Measurements from ENCODE around the gene UBTF. TPM values are rescaled to one million over a fixed set of nuclear protein-coding genes. Genes with fewer than 3 reads are reported as not detected.

The UBTF gene
- total RNA-seq, 4 donors from 2014 or later = 38.9 to 57.4 (median 51.0) TPM

DNA sequence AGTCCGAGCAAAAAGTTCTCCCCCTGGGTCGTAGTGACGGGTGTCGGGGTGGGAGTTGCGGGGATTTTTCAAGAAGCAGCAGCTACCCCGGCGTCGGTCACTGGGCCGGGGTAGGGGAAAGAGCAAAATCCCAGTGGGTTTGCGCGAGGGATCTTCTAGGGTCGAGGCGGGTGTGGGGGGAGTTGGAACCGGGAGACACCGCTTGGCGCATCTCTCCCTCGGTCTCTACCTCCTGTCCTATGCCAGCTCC, 2.3 kb upstream of the UBTF start:
- TF ChIP-seq, protein P1, sequence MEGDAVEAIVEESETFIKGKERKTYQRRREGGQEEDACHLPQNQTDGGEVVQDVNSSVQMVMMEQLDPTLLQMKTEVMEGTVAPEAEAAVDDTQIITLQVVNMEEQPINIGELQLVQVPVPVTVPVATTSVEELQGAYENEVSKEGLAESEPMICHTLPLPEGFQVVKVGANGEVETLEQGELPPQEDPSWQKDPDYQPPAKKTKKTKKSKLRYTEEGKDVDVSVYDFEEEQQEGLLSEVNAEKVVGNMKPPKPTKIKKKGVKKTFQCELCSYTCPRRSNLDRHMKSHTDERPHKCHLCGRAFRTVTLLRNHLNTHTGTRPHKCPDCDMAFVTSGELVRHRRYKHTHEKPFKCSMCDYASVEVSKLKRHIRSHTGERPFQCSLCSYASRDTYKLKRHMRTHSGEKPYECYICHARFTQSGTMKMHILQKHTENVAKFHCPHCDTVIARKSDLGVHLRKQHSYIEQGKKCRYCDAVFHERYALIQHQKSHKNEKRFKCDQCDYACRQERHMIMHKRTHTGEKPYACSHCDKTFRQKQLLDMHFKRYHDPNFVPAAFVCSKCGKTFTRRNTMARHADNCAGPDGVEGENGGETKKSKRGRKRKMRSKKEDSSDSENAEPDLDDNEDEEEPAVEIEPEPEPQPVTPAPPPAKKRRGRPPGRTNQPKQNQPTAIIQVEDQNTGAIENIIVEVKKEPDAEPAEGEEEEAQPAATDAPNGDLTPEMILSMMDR (IDR thresholded peaks at IDR 0.05) = no peak
- TF ChIP-seq POLR2A (IDR thresholded peaks at IDR 0.05) = peak in 1 of 4 donors; percentile 63
- no peak for DNase-seq
- intact Hi-C loops (cut with DNase I) = no loop called here
- Histone ChIP-seq H3K9me3 (no peaks in the 10 kb centered on the region), H3K4me3 (peak overlapping the region; percentile 92 to 99 (median 99)), H3K27ac (peak overlapping the region; percentile 97 to 100 (median 99)), H3K27me3 (no peaks in the 10 kb centered on the region), H3K4me1 (peaks cover 31 to 46% (median 31%) of the 10 kb centered on the region in 3 donors), H3K36me3 (peaks cover 0 to 10% (median 0%) of the 10 kb centered on the region in 3 donors)
- 0 to 2% methylated on average over 8 to 12 of the region's 17 CpGs for WGBS, 2 donors

DNA sequence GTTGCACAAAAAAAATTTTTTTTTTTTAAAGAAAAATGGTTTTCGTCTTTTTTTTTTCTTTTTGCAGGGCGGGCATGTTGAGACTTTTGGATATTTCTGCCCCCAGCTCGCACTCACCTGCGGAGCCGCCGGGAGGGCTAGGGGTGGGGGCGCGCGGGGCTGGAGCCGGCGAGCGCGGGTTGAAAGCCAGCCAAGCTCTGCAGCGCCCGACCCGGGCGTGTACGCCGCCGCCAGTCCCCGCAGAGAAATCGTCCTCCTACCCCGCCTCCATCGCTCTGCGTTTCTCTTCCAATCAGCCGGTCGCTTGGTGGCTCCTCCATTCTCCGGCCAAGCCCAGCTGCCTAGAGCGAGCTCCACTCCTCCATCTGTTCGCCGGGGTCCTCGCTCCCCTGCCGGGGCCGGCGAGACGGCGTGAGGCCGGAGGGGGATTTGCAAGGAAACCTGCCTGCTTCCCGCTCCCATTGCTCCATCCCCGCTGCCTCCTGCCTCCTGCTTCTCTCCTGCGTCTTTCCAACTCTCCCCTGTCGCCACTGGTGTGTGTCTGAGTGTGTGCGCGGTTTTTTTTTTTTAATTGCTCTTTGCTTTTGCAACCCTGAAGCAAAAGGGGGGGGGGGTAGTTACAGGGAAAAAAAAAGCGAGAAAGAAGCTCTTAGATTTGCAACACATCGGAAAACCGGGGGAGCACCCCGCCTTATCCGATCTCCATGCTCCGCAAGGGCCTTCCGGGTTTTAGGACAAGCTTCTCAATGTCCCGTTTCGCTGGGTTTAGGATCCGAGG, 1.8 kb upstream of the UBTF start:
- no peaks in the 10 kb centered on the region for H3K27me3 ChIP-seq
- WGBS, 2 donors = 0 to 1% methylated on average over 33 to 39 of the region's 54 CpGs
- peaks cover 33 to 51% (median 33%) of the 10 kb centered on the region in 3 donors for H3K4me1 ChIP-seq
- peak overlapping the region; percentile 92 to 99 (median 99) for H3K4me3 ChIP-seq
- DNase-seq = no peak
- TF ChIP-seq, protein P1 (IDR thresholded peaks at IDR 0.05) = no peak
- peak in 2 of 4 donors; percentile 9 to 51 for TF ChIP-seq POLR2A (IDR thresholded peaks at IDR 0.05)
- peak overlapping the region; percentile 97 to 100 (median 99) for H3K27ac ChIP-seq
- peaks cover 2 to 15% (median 5%) of the 10 kb centered on the region in 3 donors for H3K36me3 ChIP-seq
- H3K9me3 ChIP-seq = no peaks in the 10 kb centered on the region
- intact Hi-C loops (cut with DNase I) = no loop called here

DNA sequence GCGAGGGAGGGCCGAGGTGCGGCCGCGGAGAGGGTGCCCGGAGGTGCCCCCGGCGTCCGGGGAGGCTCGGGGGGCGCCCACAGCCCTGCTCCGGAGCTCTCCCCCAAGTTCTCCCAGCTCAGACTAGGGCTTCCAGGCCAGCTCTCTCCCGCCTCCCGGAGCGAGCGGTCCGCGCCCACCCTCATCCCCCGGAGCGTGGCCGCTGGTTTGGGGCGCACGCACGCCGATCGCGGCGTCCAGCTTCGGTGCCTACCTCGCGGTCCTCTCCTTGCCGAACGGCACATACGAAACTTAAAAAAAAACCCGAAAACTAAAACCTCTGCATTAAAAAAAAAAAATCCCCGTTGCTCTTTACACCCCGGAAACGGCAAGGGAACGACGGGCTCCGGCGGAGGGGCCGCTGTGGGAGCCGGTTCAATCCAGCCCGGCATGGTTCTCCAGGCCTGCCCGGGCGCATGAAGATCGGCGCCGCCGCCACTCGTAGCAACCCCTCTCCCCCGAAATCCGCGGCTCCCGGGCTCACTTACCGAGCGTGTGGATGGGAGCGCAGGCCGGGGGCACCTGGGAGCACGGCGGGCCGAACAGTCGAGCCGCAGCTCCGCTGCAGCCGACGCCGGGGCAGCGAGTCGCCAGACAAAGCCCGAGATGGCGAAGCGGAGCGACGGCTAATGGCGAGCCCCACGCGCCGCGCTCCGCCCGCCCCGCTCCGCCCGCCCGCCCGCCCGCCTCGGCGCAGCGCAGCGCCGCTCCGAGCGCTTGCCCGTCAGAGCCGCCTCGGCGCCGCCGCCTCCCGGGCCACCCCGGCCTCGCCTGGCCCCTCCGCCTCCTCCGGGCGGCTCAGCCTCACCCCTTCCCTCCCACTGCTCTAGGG, 973 bp upstream of the UBTF start:
- no peak for DNase-seq
- peak overlapping the region; percentile 92 to 99 (median 99) for H3K4me3 ChIP-seq
- H3K36me3 ChIP-seq = peaks cover 10 to 23% (median 12%) of the 10 kb centered on the region in 3 donors
- peak overlapping the region; percentile 97 to 100 (median 99) for H3K27ac ChIP-seq
- TF ChIP-seq POLR2A (IDR thresholded peaks at IDR 0.05) = no peak
- TF ChIP-seq, protein P1 (IDR thresholded peaks at IDR 0.05) = peak in 1 of 6 experiments; percentile 3
- intact Hi-C loops (cut with DNase I) = no loop called here
- peaks cover 33 to 58% (median 33%) of the 10 kb centered on the region in 3 donors for H3K4me1 ChIP-seq
- H3K27me3 ChIP-seq = no peaks in the 10 kb centered on the region
- H3K9me3 ChIP-seq = no peaks in the 10 kb centered on the region
- 0% methylated on average over 32 of the region's 108 CpGs; no CpG with 5 or more reads in 1 of the 2 donors for WGBS, 2 donors

DNA sequence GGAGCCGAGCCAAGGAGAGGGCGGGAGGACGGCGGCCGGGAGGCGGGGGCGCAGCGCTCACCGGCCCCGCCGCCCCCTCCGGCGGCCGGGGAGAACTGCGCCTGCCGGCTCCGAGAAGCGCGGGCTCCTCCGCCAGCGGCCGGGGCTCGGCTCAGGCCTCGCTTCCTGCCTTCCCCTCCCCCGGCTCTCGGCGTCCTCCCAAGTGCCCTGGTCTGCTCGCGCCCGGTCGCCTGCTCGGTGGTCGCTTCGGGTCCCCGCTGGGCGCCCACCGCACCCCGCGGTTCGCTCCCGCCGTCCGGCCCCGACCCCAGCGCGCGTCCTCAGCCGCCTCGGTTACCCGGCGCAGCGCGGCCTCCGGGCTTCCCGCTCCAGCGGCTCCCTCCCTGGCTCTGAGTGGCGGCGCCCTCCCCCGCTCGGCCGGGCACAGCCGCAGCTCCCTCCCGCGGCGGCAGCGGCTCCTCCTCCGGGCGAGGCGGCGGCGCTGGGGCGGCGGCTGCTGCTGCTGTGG, 313 bp downstream of the UBTF start:
- DNase-seq = no peak

More for the DNA sequence above, 313 bp downstream of the UBTF start:
- H3K27ac ChIP-seq = peak overlapping the region; percentile 97 to 100 (median 99)
- peaks cover 20 to 36% (median 23%) of the 10 kb centered on the region in 3 donors for H3K36me3 ChIP-seq
- H3K9me3 ChIP-seq = no peaks in the 10 kb centered on the region
- peaks cover 33 to 55% (median 33%) of the 10 kb centered on the region in 3 donors for H3K4me1 ChIP-seq
- peak overlapping the region; percentile 92 to 99 (median 99) for H3K4me3 ChIP-seq
- no CpG with 5 or more reads among the region's 73 CpGs for WGBS, 2 donors
- intact Hi-C loops (cut with DNase I) = no loop called here
- no peaks in the 10 kb centered on the region for H3K27me3 ChIP-seq
- peak in 2 of 4 donors; percentile 5 to 69 for TF ChIP-seq POLR2A (IDR thresholded peaks at IDR 0.05)
- TF ChIP-seq, protein P1 (IDR thresholded peaks at IDR 0.05) = peak in 5 of 6 experiments; percentile 7 to 78 (median 71)
